Fibroblast of upper back skin (primary cell): ENCODE data around the gene ENTPD2.

Source experiments
- DNase-seq: peaks from one replicate; pipeline ENCODE4 v3.0.0-alpha.2; 2013

ENTPD2 gene

DNA sequence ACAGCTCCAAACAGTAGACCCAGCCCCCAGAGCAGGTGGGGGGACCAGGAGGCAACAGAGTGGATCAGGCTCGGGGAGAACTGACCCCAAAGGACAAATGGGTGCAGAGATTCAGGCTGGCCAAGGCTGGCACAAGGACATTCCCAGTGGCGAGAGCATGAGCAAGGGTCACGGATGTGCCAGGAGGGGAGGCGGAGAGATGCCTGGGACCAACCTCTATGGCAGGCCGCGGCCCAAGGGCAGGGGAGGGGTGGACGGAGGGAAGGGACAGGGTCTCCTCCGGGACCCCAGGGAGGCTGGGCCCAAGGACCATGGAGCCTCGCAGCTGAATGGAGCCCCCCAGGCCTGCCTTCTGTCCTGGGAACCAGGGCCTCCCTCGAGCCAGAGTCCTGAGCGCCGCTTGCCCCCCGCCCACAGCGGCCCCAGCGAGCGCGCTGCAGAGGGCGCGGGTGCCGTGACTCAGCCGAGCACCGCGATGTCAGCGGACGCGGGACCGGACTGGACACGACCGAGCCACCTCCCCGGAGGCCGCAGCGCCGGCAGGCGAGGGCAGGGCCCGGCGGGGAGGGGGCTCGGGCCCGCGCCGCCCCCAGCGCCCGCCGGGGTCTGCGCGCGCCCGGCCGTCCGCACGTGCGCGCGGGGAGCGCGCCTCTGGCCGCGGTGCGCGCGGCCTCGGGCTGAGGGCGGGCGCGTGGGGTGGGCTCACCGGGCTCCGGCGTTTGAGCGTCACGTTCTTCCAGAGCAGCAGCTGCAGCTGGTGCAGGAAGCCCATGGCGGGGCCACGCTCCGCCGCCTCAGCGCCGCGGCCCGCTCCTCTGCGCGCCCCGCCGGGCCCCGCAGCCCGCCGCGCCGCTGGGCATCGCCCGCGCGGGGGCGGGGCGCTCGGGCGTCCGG lies 26.2 kb downstream of the ENTPD2 start, which contains the start of gene ABCA2:
Gene ABCA2, minus strand, starts transcription at position 869 of the 894 bp plus-strand sequence. Its CDS starts 97 bp downstream, at position 772.
- DNase-seq = no peak

DNA sequence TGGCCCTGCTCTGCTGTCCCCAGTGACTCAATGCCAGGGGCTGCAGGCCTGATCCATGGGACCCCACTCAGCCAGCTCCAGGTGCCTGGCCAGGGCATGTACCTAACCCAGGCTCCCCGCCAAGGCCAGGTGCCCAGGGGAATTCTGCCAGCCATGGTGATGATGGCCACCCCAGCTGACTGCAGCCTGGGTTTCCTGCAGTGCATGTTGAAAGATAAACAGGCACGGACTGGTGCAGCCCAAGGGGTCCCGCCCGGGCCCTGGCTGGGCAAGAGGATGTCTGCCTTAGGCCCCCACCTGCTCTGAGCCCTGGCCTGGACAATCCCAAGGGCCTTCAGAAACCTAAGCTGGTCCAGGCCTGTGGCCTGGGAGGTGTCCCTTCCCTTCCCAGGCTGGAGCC lies 27.0 kb downstream of the ENTPD2 start:
- DNase-seq = no peak

DNA sequence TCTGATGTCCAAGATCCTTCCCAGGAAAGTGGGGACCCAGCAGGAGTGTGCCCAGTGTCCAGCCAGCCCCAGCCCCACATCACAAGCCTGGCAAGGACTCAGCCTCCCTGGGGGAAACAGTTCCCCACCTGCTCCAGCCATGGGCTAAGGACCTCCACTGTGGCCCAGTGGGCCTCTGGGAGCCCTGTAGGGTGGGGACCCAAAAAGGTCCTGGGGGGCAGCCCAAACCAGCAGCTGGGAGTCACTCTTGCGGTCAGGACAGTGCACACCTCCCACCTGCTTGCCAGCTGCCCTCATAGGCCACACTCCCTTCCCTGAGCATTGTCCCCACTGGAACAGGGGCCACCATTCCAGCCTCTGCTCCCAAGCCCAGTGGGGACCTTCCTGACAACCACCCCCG lies 27.5 kb downstream of the ENTPD2 start:
- DNase-seq = no peak

DNA sequence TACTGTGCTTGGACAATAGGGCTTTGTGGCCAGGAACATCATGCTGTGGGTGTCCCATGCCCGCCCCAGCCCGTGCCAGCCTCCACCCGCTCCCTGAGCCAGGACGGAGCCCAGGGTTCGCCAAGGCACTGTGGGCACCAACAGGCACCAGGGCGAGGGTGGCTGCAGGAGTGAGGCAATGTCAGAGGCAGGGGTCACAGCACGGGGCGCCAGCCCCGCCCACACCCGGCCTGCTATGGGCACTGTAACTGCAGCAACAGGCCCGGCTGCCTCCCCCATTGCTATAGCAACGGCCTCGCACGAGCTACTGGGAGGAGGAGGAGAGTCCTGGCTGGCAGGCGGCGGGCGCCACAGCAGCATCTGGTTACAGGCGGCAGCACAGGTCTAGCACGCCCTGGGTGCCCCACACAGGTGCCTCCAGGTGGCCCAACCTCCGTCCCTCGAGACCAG lies 28.3 kb downstream of the ENTPD2 start:
- DNase-seq = no peak

DNA sequence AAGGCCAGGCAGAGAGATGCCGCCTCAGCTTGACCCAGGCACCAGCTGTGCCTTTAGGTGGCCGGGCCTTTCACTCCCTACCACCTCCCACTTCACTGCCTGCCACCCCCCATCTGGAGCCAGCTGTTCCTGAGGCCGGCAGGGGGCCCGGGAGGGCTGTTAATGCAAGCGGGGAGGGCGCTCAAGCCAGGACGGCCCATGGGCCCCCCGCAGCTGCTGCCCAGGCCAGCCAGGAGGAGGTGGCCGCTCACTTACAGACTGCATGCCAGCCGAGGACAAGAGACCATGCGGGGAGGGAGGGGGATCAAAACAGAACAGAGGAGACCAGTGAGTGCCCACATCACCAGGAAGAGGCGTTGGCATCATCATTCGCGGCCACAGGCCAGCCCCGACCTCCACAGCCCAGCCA lies 30.3 kb downstream of the ENTPD2 start:
- no peak for DNase-seq

DNA sequence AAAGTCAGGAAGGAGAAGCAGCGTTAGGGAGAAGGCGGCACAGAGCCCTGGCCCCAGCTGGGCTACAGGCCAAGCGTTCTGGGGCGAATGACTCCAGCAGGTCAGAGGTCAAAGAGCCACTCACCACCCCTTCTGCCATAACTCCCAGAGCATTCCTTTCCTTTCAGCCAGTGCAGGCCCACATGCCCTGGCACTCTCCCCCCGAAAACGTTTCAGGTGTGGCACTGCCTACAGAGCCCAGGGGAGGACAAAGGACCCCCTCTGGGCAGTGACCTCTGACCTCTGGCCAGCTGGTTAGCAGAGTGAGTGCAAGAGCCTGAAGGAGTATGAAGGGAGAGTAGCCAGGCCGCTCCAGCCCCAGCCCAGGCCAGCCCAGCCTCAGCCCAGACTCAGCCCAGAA lies 30.7 kb downstream of the ENTPD2 start:
- DNase-seq = no peak

GRCh38 chr9:137022662-137023008 lies 31.2 kb downstream of the ENTPD2 start:
- DNase-seq = no peak

- no peak for DNase-seq
Measured at GRCh38 chr9:137021979-137022661, 31.7 kb downstream of the ENTPD2 start.

- DNase-seq = no peak
Measured at GRCh38 chr9:137021568-137021978, 32.3 kb downstream of the ENTPD2 start.

DNA sequence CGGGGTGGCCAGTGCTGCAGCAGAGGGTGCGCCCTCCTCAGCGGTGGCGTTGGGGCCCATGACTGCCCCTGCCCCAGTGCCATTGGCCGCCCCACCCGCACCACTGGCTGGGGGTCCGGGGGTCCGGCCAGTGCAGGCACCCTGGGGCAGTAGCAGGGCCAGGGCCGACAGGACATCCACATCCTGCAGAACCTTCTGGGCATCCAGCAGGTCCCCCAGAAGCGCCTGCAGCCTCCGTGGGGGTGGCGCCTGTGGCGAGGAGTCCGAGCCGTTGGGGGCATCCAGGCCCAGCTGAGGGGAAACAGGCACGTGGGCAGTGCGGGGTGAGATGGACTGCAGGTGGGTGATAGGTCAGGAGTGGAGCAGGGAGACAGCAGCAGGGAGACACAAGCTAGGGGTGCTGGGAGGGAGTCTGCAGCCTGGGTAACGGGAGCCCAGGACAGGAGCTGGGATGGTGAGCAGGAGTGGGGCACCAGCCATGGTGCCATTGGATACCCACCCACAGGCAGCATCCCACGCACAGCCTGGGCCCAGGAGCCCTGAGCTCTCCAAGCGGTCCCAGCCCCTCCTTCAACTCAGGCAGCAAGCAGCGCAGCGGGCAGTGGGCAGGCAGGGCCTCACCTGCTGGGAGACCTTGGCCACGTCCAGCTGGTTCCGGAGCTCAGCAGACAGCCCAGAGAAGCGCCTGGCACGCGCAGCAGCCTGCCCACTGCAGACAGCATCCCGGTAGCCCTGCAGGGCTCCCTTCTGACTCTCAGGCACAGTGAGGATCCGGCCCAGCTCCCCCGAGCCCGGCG lies 32.9 kb downstream of the ENTPD2 start:
- DNase-seq = no peak

GRCh38 chr9:137019891-137020683 lies 33.8 kb downstream of the ENTPD2 start:
- no peak for DNase-seq

DNA sequence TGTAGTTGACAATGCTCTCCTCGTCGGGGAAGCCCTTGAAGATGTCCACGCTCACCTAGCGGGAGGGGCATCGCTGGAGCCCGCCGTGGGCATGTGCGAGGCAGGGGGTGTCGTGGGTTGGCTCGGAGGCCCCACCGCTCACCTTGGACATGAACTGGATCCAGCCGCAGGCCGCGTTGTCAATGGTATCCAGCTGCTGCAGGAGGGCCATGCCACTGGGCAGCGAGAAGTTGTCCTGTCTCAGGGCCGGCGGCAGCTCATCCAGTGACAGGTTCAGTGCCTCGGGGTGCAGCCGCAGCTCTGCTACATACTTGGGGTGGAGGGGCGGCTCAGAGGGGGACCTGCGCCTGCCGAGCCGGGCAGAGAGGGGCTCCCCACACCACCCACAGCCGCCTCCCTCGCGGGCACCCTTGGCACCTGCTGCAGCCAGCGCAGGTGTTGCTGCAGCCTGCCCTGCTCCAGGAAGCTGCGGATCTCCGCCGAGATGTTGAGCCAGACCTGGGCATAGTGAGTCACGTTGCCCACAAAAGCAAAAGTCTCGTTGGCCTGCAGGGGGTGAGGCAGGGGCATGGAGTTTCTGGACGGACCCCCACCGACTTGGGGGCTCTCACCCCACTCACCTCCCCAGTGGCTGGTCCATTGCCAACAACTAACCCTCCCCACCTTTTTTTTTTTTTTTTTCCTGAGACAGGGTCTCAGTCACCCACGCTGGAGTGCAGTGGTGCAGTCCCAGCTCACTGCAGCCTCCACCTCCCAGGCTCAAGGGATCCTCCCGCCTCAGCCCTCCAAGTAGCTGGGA lies 34.9 kb downstream of the ENTPD2 start:
- no peak for DNase-seq

GRCh38 chr9:137017791-137018497 lies 35.9 kb downstream of the ENTPD2 start:
- no peak for DNase-seq

- no peak for DNase-seq
Measured at GRCh38 chr9:137017071-137017470, 36.8 kb downstream of the ENTPD2 start.

DNA sequence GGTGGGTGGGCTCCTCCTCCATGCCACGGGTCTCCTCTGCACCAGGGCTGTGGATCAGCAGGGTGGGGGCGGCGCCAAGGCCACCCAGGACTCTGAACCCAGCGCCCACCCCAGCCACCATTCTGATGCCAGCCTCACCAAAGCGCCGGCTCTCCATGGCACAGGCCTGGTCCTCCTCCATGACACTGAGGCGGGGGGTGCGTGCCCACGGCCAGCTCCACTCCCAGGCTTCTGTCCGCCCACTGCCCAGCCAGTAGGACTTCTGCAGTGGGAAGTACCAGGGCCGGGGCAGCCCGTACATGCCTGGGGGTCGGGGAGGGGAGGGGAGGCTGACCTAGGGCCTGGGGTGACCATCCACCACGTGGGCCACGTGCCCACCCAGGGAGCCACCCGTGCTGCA lies 37.4 kb downstream of the ENTPD2 start:
- no peak for DNase-seq

DNA sequence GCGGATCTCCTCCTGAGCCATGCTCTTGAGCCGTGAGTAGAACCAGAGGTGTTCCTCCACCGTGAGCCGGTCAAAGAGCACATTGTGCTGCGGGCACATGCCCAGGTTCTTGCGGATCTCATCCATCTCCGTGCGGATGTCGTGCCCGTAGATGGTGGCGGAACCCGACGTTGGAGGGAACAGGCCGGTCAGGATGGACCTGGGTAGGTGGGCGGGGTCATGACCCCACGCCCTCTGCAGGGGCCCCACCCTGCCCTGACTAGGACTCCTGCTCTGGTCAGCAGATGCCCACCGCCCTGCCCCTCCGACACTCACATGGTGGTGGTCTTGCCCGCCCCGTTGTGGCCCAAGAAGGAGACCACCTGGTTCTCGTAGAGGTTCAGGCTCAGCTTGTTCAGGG lies 37.9 kb downstream of the ENTPD2 start:
- DNase-seq = no peak

DNA sequence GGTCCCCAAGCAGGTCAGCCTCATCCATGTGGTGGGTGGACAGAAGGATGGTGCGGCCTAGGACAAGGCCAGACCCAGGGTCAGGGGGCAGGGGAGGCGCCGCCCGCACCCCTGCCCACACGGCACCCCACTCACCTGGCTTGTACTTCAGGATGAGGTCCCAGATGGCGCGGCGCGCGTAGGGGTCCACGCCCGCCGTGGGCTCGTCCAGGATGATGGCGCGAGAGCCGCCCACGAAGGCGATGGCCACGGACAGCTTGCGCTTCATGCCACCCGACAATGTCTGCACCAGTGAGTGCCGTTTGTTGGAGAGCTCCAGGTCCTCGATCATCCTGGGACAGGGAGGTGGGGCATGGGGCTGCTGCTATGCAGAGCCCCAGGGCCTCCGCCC lies 38.3 kb downstream of the ENTPD2 start:
- no peak for DNase-seq

GRCh38 chr9:137014776-137015539 lies 38.9 kb downstream of the ENTPD2 start:
- DNase-seq = no peak

- no peak for DNase-seq
Measured at GRCh38 chr9:137014166-137014565, 39.7 kb downstream of the ENTPD2 start.

DNA sequence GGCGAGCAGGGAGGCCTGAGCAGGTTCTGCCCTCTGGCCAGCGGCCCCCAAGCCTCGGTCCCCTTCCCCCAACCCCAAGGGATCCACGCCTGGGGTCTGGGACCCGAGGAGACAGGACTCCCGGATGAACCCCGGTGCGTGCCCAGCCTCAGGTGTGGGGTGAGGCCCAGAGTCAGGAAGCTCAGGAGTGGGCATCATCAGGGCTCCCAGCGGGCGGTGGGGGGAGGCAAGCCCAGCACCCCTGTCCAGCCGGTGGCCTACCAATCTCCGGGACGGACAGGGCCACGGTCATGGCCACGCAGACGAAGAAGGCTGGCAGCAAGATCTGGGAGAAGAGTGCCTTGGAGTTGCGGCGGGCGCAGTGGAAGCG lies 40.3 kb downstream of the ENTPD2 start:
- no peak for DNase-seq
